Measurements from ENCODE around the gene CD300LD.

- TF ChIP-seq EZH2 (IDR thresholded peaks at IDR 0.05; ENCODE audit: borderline replicate concordance, insufficient read depth, low read length, poor library complexity, severe bottlenecking), result no peak
- TF ChIP-seq, protein P1, sequence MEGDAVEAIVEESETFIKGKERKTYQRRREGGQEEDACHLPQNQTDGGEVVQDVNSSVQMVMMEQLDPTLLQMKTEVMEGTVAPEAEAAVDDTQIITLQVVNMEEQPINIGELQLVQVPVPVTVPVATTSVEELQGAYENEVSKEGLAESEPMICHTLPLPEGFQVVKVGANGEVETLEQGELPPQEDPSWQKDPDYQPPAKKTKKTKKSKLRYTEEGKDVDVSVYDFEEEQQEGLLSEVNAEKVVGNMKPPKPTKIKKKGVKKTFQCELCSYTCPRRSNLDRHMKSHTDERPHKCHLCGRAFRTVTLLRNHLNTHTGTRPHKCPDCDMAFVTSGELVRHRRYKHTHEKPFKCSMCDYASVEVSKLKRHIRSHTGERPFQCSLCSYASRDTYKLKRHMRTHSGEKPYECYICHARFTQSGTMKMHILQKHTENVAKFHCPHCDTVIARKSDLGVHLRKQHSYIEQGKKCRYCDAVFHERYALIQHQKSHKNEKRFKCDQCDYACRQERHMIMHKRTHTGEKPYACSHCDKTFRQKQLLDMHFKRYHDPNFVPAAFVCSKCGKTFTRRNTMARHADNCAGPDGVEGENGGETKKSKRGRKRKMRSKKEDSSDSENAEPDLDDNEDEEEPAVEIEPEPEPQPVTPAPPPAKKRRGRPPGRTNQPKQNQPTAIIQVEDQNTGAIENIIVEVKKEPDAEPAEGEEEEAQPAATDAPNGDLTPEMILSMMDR (IDR thresholded peaks at IDR 0.05; ENCODE audit: poor library complexity, severe bottlenecking), result no peak
Measured at GRCh38 chr17:74543406-74543805, 48.7 kb downstream of the CD300LD start.
